ENCODE data around the gene AGAP9. TPM values are rescaled to one million over a fixed set of nuclear protein-coding genes. Genes with fewer than 3 reads are reported as not detected.
"Not testable (repeated sequence)": the region's sequence is repeated elsewhere in the genome, so short reads cannot be mapped to it uniquely, and the experiment has no call there.

Gene AGAP9
- total RNA-seq, 1 donor from 2014 or later, result 0.64 TPM

DNA sequence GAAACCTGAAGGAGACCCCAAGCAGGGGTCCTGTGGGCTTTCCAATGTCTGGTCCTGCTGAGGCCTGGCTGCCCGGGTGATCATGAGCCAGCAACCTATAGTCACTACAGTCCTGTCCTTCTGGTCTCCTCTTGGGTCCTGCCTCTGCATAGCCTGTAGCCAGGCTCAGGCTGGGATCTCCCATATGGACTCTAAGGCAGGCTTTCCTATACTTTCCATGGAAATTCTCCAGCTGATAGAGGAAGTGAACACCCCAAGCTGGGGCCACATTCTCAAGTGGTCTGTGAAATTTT, 66.0 kb downstream of the AGAP9 start:
- DNase-seq (ENCODE audit: low read depth in 2 of 2), result no peak

DNA sequence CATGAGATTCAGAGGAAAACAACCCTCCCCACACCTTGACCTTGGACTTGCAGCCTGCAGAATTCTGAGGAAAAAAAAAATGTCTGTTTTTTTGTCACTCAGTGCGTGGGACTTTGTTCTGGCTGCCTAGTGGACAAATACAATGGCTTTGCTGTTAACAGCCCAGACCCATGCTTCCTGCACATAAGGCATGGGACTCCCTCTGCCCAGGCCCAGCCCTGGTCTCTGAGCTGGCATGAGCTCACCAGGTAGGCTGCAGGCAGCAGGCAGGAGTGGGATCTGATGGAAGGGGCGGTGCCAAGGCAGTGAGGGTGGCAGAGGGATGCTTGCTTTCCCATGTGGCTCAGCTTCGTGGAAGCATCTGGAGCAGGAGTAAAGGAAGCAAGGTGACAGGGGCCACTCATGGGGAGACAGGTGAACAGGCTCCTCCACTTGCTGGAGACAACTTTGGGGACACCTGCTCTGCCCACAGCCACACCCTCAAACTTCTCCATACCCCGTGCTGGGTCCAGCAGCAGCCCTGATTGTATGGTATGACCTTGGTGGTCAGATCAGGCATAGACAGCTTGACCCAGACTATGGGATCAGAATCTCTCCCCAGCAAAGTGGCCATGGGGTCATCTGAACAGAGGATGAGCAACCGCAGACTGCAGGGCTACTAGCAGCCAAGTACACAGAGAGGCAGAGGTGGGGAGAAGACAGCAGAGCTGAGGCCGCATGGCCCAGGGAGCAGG, 66.5 kb downstream of the AGAP9 start:
- no peak for DNase-seq (ENCODE audit: low read depth in 2 of 2)

DNA sequence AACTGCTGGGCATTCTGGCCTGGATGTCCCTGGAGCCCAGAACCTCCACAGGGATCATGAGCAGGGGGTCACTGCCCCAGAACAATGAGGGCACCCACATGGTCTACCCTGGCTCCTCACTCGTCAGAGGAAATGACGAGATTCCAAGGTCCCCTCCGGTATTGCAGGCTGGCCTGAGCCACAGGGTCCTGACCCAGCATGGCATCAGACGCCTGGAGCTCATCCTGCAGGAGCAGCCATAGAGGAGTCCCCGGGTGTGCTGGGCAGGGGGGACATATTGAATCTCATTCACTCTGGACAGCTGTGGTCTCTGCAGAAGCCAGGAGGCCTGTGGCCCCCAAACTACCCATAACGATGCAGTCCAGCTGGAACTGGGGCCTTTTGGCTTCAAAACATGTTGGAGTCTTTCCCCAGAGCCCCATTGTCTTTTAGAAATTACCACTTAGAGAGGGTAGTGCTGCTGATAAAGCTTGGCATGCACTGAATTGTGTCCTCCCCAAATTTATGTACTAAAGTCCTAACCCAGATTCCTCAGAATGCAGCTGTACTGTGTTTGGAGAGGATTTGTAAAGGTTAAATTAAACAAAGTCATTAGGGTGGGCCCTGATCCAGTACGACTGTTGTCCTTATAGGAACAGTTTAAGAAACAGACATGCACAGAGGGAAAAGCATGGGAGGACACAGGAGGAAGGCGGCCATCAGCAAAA, 67.2 kb downstream of the AGAP9 start:
- no peak for DNase-seq (ENCODE audit: low read depth in 2 of 2)

DNA sequence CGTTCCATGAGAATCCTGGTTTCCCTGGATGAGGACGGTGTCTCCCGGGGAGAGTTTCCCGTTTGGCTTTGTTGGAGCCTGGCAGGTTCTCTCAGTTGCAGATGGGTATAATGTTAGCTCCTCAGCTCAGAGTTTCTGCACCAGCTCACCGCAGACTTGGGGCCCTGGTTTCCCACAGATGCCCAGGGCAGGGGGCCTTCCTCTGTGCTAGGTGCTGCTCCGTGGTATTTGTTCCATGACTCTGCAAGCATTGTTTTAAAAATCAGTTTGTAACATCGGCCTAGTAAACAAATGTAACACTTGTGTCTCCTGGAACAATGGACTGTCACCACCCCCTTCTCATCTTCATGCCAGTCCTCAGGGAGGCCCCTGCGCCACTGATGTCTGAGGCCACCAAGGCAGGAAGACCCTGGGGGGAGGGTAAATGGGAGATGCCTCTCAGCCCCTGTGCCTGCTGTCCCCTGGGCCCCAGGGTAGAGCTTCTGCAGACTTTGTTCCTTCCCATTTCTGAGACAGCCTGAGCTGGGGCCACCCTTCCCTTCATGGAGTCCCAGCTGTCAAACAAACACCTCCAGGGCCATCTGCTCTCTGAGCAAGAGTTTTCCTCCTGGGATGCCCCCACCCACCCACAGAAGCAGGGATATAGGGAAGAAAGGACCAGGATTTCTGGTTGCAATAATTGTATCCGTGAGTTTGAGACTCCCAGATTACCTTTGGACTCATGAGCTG, 67.9 kb downstream of the AGAP9 start:
- DNase-seq (ENCODE audit: low read depth in 2 of 2), result not testable (repeated sequence)

DNA sequence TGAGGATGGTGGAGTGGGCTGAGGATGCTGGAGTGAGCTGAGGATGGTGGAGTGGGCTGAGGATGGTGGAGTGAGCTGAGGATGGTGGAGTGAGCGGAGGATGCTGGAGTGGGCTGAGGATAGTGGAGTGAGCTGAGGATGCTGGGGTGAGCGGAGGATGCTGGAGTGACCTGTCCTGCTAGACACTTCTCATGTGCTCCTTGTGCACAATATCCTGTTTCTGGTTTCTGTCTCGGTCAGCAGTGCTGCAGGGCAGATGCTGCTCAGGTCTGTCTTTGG, 68.7 kb downstream of the AGAP9 start:
- no peak for DNase-seq (ENCODE audit: low read depth in 2 of 2)

DNA sequence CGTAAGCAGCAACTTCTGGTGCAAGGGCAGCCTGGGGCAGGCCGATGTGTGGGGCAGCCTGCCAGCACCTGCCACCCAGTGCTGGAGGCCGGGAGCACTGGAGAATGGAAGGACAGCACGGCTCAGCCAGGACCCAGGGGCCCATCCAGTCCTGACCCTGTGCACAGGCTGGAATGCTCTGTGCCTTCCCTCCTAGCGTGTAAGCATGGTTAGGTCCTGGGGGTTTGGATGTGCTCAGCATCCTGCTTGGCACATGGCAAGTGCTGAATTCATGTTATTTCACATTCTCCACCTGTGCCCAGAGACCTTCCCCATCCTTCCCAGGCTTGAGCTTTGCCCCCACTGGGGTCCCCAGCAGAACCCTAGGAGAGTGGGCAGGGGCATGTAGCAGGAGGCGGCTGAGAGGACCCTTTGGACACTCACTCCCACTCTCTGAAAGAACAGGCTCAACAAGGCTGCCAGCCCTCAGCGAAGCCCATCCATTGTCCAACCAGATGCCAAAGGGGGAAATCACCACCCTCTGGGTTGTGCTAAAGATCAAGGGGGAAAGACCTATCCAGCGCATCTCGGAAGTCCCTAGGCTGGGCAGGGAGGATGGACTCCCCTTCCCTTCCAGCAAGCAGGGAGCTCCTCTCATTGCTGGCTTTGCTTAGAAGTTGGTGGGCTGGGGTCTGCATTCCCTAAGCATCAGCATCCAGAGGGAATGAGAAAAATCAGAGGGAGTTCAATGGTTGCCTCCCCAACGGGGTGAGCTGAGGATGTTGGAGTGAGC, 69.2 kb downstream of the AGAP9 start:
- no peak for DNase-seq (ENCODE audit: low read depth in 2 of 2)

DNA sequence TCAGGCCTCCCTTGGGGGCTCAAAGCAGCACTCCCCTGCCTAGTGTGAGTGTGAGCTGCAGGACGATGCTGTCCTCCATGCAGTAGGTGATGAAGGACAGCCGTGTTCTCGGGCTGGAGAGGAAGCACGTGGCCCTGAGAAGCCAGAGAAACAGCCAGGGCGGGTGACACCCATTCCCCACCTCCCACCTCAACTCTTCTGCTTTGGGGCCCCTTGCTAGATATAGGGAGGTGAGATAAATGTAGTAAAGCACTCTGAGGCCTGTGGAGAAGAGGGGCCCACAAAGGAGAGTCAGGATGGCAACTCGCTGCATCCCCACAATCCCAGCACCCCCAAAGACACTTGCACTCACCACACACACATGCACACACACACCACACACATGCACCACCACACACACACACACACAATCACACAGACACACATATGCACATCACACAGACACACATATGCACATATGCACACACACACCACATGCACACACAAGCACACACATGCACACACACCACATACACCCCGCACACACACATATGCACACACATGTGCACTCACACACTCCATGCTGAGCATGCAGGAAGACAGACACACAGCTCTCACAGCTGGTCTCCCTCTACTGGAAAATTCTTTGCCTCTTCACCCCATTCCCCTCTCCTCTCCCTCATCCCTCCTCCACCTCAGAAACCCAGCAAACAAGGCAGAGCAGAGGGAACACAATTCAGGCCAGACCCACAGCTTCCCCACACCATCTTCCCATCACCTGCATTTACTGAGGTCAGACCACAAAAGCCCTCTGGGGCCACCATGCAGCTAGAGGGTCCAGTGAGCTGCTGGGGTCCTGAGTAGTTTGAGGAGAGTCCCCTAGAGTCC, 70.1 kb downstream of the AGAP9 start:
- DNase-seq (ENCODE audit: low read depth in 2 of 2), result no peak

DNA sequence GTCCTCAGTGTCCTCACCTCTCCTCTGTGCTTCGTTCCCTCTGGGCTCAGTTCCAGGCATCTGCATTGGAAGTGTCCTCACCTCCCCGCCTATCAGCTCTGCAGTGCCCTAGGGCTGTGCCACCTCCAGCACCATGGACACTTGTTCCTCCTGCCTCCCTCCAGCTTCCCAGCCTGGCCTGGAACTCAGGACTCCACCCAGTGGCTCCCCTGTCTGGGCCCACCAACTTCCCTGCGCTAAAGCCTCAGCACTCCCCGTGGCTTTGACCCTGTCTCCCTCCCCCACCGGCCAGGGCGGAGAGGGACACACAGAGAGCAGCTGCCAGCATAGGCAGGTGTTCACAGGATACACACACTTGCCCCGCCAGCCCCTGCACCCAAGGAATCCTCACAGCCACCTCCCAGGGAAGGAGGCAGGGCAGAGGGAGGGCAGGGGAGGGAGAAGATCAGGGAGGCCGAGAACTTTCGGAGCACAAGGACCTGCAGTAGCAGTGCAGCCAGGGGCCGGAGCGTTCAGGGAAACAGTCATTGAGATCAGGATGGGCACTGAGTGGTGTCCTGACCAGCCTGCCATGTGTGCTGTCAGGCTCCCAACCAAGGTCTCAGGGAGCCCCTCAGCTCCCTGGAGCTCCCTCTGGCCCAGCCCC, 70.8 kb downstream of the AGAP9 start:
- DNase-seq (ENCODE audit: low read depth in 2 of 2), result no peak

DNA sequence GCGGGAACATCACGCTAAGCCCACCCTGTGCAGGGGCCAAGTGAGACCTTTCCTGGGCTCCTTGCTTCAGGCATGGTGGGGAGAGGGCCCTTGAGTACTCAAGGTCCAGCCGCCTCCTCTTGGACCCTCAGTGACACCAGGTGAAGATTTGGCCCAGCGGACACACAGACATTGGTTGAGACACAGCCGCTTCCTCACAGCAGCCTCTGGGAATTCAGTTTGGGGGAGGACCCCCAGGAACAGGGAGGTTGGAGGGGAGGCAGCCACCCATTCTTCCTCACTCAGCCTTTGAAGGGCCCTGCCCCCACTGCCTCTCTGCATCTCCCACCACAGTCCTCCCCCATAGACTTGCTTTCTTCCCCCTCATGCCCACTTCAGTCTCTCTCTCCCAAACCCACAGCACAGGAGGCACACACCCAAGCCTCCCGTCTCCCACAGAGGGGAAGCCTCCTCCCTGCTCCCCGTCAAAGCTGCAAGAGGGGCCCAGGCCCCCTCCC, 71.4 kb downstream of the AGAP9 start:
- no peak for DNase-seq (ENCODE audit: low read depth in 2 of 2)

Other genes starting within 250 kb of the AGAP9 start
- gene GDF10, start 223.4 kb downstream of the AGAP9 start, total RNA-seq, result not detected in 2 replicates
- not detected in 2 replicates for gene GDF2, start 201.2 kb downstream of the AGAP9 start, total RNA-seq
- not detected in 2 replicates for gene RBP3, start 175.3 kb downstream of the AGAP9 start, total RNA-seq
- 0.13 TPM in 2 replicates for gene ZNF488, start 139.3 kb downstream of the AGAP9 start, total RNA-seq
- gene ANXA8, start 39.5 kb downstream of the AGAP9 start, total RNA-seq, result not detected in 2 replicates
- not detected in 2 replicates for gene FAM25G, start 31.9 kb downstream of the AGAP9 start, total RNA-seq
- 0.26 and 0.89 TPM in 2 replicates for gene SYT15B, start 240.0 kb upstream of the AGAP9 start, total RNA-seq